Stimulated activated CD8-positive, alpha-beta memory T cell treated with anti-CD3 and anti-CD28 coated beads, Interleukin-15, amount 100 ng/mL, for 4 hours (primary cell): Measurements from ENCODE around the gene CTBP2.

Experiments
- DNase-seq, 2 donors: peaks; one replicate each; pipeline ENCODE4 v3.0.0-alpha.2; 2020; ENCODE audit warnings: low read depth in 2 of 2

Gene CTBP2

GRCh38 chr10:125159932-125160855 lies at the start of gene CTBP2:
Gene CTBP2 (minus strand): TSS chr10:125160563.
- DNase-seq, result no peak

GRCh38 chr10:125209591-125210355 lies 49.4 kb upstream of the CTBP2 start:
- DNase-seq, result no peak

GRCh38 chr10:125208854-125209565 lies 48.6 kb upstream of the CTBP2 start:
- no peak for DNase-seq

- no peak for DNase-seq
Observed at GRCh38 chr10:125206623-125207022, 46.3 kb upstream of the CTBP2 start.

GRCh38 chr10:125205431-125205830 lies 45.1 kb upstream of the CTBP2 start:
- no peak for DNase-seq

- DNase-seq, result no peak
Observed at GRCh38 chr10:125204400-125204799, 44.0 kb upstream of the CTBP2 start.

- DNase-seq, result no peak
Observed at GRCh38 chr10:125203186-125203800, 42.9 kb upstream of the CTBP2 start.

GRCh38 chr10:125201791-125202622 lies 41.6 kb upstream of the CTBP2 start:
- DNase-seq, result no peak

GRCh38 chr10:125201108-125201524 lies 40.8 kb upstream of the CTBP2 start:
- DNase-seq, result no peak

- DNase-seq, result no peak
Observed at GRCh38 chr10:125200396-125200795, 40.0 kb upstream of the CTBP2 start.

- DNase-seq, result no peak
Observed at GRCh38 chr10:125199270-125199669, 38.9 kb upstream of the CTBP2 start.

GRCh38 chr10:125194814-125195213 lies 34.5 kb upstream of the CTBP2 start:
- DNase-seq, result no peak

- no peak for DNase-seq
Observed at GRCh38 chr10:125193306-125193877, 33.0 kb upstream of the CTBP2 start.

- no peak for DNase-seq
Observed at GRCh38 chr10:125192620-125193019, 32.3 kb upstream of the CTBP2 start.

GRCh38 chr10:125192005-125192404 lies 31.6 kb upstream of the CTBP2 start:
- DNase-seq, result no peak

- DNase-seq, result no peak
Observed at GRCh38 chr10:125190946-125191345, 30.6 kb upstream of the CTBP2 start.

GRCh38 chr10:125190414-125190813 lies 30.1 kb upstream of the CTBP2 start:
- DNase-seq, result no peak

- DNase-seq, result no peak
Observed at GRCh38 chr10:125189162-125189561, 28.8 kb upstream of the CTBP2 start.

- no peak for DNase-seq
Observed at GRCh38 chr10:125187238-125188194, 27.2 kb upstream of the CTBP2 start.
